GM06990 (cell line): ENCODE data around the gene LRP5.

ENCODE experiments used
- DNase-seq: peaks from one replicate; pipeline ENCODE4 v3.0.0-alpha.2; 2011; ENCODE audit not compliant: insufficient read length; ENCODE audit errors: extremely low read depth
- H3K27me3 ChIP-seq: replicated peaks from 2 replicates; pipeline ENCODE4 v1.6.0; 2011; ENCODE audit warnings: low read length; ENCODE audit not compliant: control insufficient read depth, insufficient read depth
- H3K36me3 ChIP-seq: 2 replicates; pipeline ENCODE4 v1.5.1; 2011; ENCODE audit warnings: low read length; ENCODE audit not compliant: control insufficient read depth, insufficient read depth
- H3K4me3 ChIP-seq: replicated peaks from 2 replicates; pipeline ENCODE4 v1.5.1; 2011; ENCODE audit warnings: low read depth, mild to moderate bottlenecking, control low read depth, low read length
- TF ChIP-seq, protein P1 (sequence below): IDR thresholded peaks from 2 replicates; pipeline ENCODE4 v1.5.1; 2011; ENCODE audit warnings: low read length, control low read depth, mild to moderate bottlenecking, inconsistent platforms; ENCODE audit not compliant: insufficient read depth, poor library complexity, severe bottlenecking

Gene LRP5

GRCh38 chr11:68481579-68482240 lies 169.3 kb downstream of the LRP5 start:
- no peaks in the 10 kb centered on the region for H3K36me3 ChIP-seq
- no peaks in the 10 kb centered on the region for H3K27me3 ChIP-seq
- H3K4me3 ChIP-seq = no peak overlapping the region
- TF ChIP-seq, protein P1, sequence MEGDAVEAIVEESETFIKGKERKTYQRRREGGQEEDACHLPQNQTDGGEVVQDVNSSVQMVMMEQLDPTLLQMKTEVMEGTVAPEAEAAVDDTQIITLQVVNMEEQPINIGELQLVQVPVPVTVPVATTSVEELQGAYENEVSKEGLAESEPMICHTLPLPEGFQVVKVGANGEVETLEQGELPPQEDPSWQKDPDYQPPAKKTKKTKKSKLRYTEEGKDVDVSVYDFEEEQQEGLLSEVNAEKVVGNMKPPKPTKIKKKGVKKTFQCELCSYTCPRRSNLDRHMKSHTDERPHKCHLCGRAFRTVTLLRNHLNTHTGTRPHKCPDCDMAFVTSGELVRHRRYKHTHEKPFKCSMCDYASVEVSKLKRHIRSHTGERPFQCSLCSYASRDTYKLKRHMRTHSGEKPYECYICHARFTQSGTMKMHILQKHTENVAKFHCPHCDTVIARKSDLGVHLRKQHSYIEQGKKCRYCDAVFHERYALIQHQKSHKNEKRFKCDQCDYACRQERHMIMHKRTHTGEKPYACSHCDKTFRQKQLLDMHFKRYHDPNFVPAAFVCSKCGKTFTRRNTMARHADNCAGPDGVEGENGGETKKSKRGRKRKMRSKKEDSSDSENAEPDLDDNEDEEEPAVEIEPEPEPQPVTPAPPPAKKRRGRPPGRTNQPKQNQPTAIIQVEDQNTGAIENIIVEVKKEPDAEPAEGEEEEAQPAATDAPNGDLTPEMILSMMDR = no peak
- no peak for DNase-seq

DNA sequence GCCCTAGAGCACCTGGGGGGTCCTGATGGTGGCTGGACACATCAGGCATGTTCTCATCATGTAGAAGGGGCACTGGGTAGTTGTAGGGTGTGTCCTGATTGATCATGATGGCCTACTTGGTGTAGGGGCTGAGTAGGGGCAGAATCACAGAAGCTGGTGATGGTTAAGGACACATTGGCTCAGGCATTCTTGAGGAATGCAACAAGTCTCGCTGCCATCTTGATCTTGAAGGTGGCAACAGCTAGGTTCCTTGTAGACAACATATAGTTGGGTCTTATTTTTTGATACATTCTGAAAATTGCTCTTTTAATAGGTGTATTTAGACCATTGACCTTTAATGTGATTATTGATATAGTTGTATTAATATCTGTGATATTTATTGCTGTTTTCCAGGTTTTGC lies 176.2 kb downstream of the LRP5 start:
- no peak for DNase-seq
- H3K4me3 ChIP-seq = no peak overlapping the region
- no peaks in the 10 kb centered on the region for H3K36me3 ChIP-seq
- H3K27me3 ChIP-seq = no peaks in the 10 kb centered on the region
- TF ChIP-seq, protein P1 = no peak

DNA sequence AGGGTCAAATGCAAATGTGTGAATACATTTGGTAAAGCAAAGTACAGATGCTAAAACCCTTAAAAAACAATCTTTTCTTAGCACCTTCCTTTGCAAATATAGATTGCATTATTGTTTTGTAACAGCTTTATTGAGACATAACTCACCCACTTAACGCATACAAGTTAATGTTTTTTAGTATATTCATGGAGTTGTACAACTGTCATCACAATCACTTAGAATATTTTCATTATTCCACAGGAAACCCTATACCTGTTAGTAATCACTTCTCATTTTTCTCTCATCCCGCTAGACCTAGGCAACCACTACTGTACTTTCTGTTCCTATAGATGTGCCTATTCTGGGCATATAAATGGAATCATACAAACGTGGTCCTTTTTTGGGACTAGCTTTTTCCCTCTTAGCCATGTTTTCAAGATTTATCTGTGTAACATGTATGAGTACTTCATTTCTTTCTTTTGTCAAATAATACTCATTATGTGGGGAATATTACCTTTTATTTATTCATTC lies 182.9 kb downstream of the LRP5 start:
- no peak overlapping the region for H3K4me3 ChIP-seq
- no peaks in the 10 kb centered on the region for H3K36me3 ChIP-seq
- H3K27me3 ChIP-seq = no peaks in the 10 kb centered on the region
- TF ChIP-seq, protein P1 = no peak
- no peak for DNase-seq

DNA sequence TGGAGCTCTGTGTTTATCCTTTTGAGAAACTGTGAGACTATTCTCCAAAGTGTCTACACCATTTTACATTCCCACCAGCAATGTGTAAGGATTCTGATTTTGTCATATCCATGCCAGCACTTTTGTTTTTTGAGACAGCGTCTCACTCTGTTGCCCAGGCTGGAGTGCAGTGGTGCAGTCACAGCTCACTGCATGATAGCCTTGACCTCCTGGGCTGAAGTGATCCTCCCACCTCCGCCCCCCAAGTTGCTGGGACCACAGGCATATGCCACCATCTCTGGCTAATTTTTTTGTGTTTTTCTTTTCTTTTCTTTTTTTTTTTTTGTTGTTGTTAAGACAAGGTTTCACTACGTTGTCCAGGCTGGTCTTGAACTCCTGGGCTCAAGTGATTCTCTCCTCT lies 183.5 kb downstream of the LRP5 start:
- TF ChIP-seq, protein P1 = no peak
- no peaks in the 10 kb centered on the region for H3K36me3 ChIP-seq

DNA sequence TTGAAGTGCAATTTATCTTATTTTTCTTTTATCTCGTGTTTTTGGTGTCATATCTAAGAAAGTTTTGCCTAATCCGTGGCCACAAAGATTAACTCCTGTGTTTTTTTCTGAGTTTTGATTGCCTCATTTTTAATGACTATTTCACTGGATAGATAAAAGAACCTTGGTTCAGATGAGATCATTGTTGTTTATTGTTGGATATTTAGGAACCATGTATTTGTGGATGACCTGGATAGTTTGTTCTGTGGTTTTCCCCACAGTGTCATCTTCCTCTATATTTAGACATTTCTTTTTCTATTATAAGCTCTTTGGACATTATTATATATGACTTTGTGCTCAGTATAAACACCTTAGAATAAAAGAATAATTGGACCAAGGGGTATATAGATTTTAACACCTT lies 185.4 kb downstream of the LRP5 start:
- TF ChIP-seq, protein P1 = no peak
- H3K36me3 ChIP-seq = no peaks in the 10 kb centered on the region
- DNase-seq = no peak
- no peak overlapping the region for H3K4me3 ChIP-seq
- no peaks in the 10 kb centered on the region for H3K27me3 ChIP-seq

More for the DNA sequence above, 183.5 kb downstream of the LRP5 start:
- DNase-seq = no peak
- Histone ChIP-seq H3K27me3 (no peaks in the 10 kb centered on the region), H3K4me3 (no peak overlapping the region)

GRCh38 chr11:68498321-68498720 lies 185.9 kb downstream of the LRP5 start:
- DNase-seq = no peak
- no peak overlapping the region for H3K4me3 ChIP-seq

More at GRCh38 chr11:68498321-68498720, 185.9 kb downstream of the LRP5 start:
- TF ChIP-seq, protein P1 = no peak
- H3K36me3 ChIP-seq = no peaks in the 10 kb centered on the region
- H3K27me3 ChIP-seq = no peaks in the 10 kb centered on the region
